ENCODE measurements around the gene MAGI2.

Gene MAGI2

GRCh38 chr7:78189762-78190161, 1263.7 kb downstream of the MAGI2 start:
- POLR2A ChIA-PET = no interaction called here
- CTCF ChIA-PET = no interaction called here
- H3K4me3 ChIP-seq (ENCODE audit: low read depth, low read length) = no peak overlapping the region
- DNase-seq (ENCODE audit: low read depth, low spot score) = no peak
- no peak for TF ChIP-seq CTCF (IDR thresholded peaks at IDR 0.05; ENCODE audit: insufficient read depth, low read length, missing control alignments)

DNA sequence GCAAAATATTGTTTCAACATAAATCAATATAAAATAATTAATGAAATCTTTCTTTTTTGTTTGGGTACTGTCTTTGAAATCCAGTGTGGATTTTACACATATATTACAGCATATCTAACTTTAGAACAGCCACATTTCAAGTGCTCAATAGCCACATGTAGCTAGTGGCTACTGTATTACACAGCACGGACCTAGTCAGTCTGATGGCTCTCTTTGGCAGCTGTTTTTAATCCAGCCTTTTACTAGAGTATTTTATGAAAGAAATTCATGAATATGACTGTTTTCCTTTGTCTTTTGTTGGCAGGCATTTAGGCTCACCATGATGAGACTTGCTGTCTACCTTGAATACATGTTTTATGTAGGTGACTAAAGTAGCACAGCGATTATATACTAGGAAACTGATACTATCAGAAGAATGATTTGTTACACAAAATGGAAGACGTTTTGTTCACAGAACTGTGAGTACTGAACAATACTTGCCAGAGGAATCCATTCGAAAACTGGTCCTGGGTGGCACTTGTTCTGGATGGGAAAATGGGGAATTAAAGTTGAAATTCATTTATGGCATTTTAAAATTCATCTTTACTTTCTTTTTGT, 1268.2 kb downstream of the MAGI2 start:
- no peak overlapping the region for H3K4me3 ChIP-seq (ENCODE audit: low read depth, low read length)
- CTCF ChIA-PET = no interaction called here
- TF ChIP-seq CTCF (IDR thresholded peaks at IDR 0.05; ENCODE audit: insufficient read depth, low read length, missing control alignments) = no peak
- POLR2A ChIA-PET = no interaction called here
- no peak for DNase-seq (ENCODE audit: low read depth, low spot score)

- no peak for TF ChIP-seq CTCF (IDR thresholded peaks at IDR 0.05; ENCODE audit: insufficient read depth, low read length, missing control alignments)
- POLR2A ChIA-PET = no interaction called here
- DNase-seq (ENCODE audit: low read depth, low spot score) = no peak
- no peak overlapping the region for H3K4me3 ChIP-seq (ENCODE audit: low read depth, low read length)
- CTCF ChIA-PET = interaction anchor here (1.1 to 1.3 kb wide), 2 partner anchors 10 to 50 kb away, joined by 3 to 4 read pairs; no protein-coding TSS in a partner anchor
Measured at GRCh38 chr7:78184299-78184698, 1269.2 kb downstream of the MAGI2 start.

- CTCF ChIA-PET = interaction anchor here (1.5 kb wide), 1 partner anchor 11 kb away, joined by 4 read pairs; no protein-coding TSS in a partner anchor
- POLR2A ChIA-PET = no interaction called here
Measured at GRCh38 chr7:78179827-78180477, 1273.5 kb downstream of the MAGI2 start.

DNA sequence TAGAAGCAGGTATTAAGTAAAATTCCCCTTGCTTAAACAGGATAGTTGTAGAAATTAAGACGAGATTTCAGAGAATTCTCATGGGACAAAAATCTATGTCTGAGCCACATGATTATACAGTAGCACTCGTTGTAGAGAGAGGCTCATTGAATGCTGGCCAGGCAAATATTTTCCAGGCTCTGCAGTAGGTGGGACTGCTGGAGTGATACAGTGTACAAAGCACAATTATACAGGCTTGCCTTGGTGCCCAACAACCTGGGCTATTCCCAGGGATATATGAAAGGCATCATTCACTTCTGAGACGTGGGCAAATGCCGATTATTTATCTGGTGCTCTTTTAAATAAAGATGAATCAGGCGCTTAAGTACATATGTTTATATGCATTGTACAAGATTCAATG, 1274.3 kb downstream of the MAGI2 start:
- no peak overlapping the region for H3K4me3 ChIP-seq (ENCODE audit: low read depth, low read length)
- no peak for DNase-seq (ENCODE audit: low read depth, low spot score)
- TF ChIP-seq CTCF (IDR thresholded peaks at IDR 0.05; ENCODE audit: insufficient read depth, low read length, missing control alignments) = no peak
- ChIA-PET CTCF (no interaction called here), POLR2A (no interaction called here)

More at GRCh38 chr7:78179827-78180477, 1273.5 kb downstream of the MAGI2 start:
- H3K4me3 ChIP-seq (ENCODE audit: low read depth, low read length) = no peak overlapping the region
- DNase-seq (ENCODE audit: low read depth, low spot score) = no peak
- TF ChIP-seq CTCF (IDR thresholded peaks at IDR 0.05; ENCODE audit: insufficient read depth, low read length, missing control alignments) = no peak

GRCh38 chr7:78178319-78178718, 1275.1 kb downstream of the MAGI2 start:
- POLR2A ChIA-PET = no interaction called here
- DNase-seq (ENCODE audit: low read depth, low spot score) = no peak

More at GRCh38 chr7:78178319-78178718, 1275.1 kb downstream of the MAGI2 start:
- TF ChIP-seq CTCF (IDR thresholded peaks at IDR 0.05; ENCODE audit: insufficient read depth, low read length, missing control alignments) = no peak
- CTCF ChIA-PET = no interaction called here
- H3K4me3 ChIP-seq (ENCODE audit: low read depth, low read length) = no peak overlapping the region
